H1 (cell line): Measurements from ENCODE around the gene FGF3. TPM values are rescaled to one million over a fixed set of nuclear protein-coding genes. Genes with fewer than 3 reads are reported as not detected.

Source experiments
- CTCF ChIA-PET: fragments of 300-600 bp; sonication (Branson Sonifier 250); formaldehyde crosslinking; loops from one replicate; lab custom pipeline; 2021; ENCODE audit not compliant: partially characterized antibody; lab: Charles Lee
- POLR2A ChIA-PET: fragments of 300-600 bp; sonication (Branson Sonifier 250); formaldehyde crosslinking; loops from one replicate; lab custom pipeline; 2021; ENCODE audit warnings: inconsistent platforms; ENCODE audit not compliant: partially characterized antibody; lab: Charles Lee
- DNase-seq, 2 experiments: peaks; one replicate each; pipeline versions ENCODE4 v3.0.0 to v3.0.0-alpha.2; 2010 to 2022; ENCODE audit warnings: low spot score in 2 of 2, low read depth in 1 of 2, mixed read lengths in 1 of 2
- FAIRE-seq: peaks from 2 replicates; lab custom pipeline; 2011; peaks lifted over from hg19 to GRCh38; lab: Jason Lieb, UNC
- H2AFZ ChIP-seq: 2 replicates; pipeline ENCODE4 v1.8.1; 2012; ENCODE audit warnings: low read length, inconsistent platforms
- H2AK5ac ChIP-seq: 2 replicates; pipeline ENCODE4 v1.6.1; 2013; ENCODE audit warnings: low read depth, low read length
- H2BK120ac ChIP-seq: replicated peaks from 2 replicates; pipeline ENCODE3; 2013; ENCODE audit warnings: low read depth, low read length, inconsistent platforms
- H2BK12ac ChIP-seq: 2 replicates; pipeline ENCODE4 v1.6.1; 2013; ENCODE audit warnings: low read depth, low read length
- H2BK15ac ChIP-seq: 2 replicates; pipeline ENCODE4 v1.6.1; 2013; ENCODE audit warnings: low read length
- H2BK20ac ChIP-seq: 2 replicates; pipeline ENCODE4 v1.6.1; 2013; ENCODE audit warnings: low read length
- H2BK5ac ChIP-seq: 2 replicates; pipeline ENCODE4 v1.6.1; 2013; ENCODE audit warnings: low read depth, low read length
- H3K14ac ChIP-seq: 2 replicates; pipeline ENCODE4 v1.6.1; 2013; ENCODE audit warnings: inconsistent platforms; ENCODE audit not compliant: insufficient read length
- H3K18ac ChIP-seq: 2 replicates; pipeline ENCODE4 v1.6.1; 2013; ENCODE audit warnings: low read length; ENCODE audit errors: extremely low read depth
- H3K23ac ChIP-seq: 2 replicates; pipeline ENCODE4 v1.6.1; 2013; ENCODE audit warnings: inconsistent platforms; ENCODE audit not compliant: insufficient read length
- H3K23me2 ChIP-seq: 2 replicates; pipeline ENCODE4 v1.6.1; 2013; ENCODE audit warnings: low read depth, low read length
- H3K27ac ChIP-seq: 2 replicates; pipeline ENCODE4 v1.6.1; 2011; ENCODE audit warnings: low read depth, low read length, inconsistent platforms
- H3K27me3 ChIP-seq, 4 experiments: replicated peaks in 1 of 4; 1 replicate in 1 of 4; 2 replicates in 3 of 4; pipeline versions ENCODE4 v1.6.1 to v1.8.1; 2011 to 2013; ENCODE audit warnings: low read length in 3 of 4, mild to moderate bottlenecking in 3 of 4, inconsistent platforms in 2 of 4, mixed read lengths in 2 of 4, moderate library complexity in 1 of 4; ENCODE audit not compliant: control insufficient read depth in 3 of 4, insufficient read depth in 3 of 4; ENCODE audit errors: extremely low read depth in 1 of 4
- H3K36me3 ChIP-seq, 4 experiments: 2 replicates each; pipeline versions ENCODE4 v1.6.1 to v1.8.1; 2011 to 2013; ENCODE audit warnings: mild to moderate bottlenecking in 4 of 4, low read length in 3 of 4, moderate library complexity in 2 of 4, control low read depth in 1 of 4, inconsistent platforms in 1 of 4; ENCODE audit not compliant: insufficient read depth in 4 of 4, control insufficient read depth in 2 of 4
- H3K4ac ChIP-seq: replicated peaks from 2 replicates; pipeline ENCODE3; 2013; ENCODE audit warnings: low read length, low read depth, mixed read lengths, inconsistent platforms; ENCODE audit not compliant: insufficient read length
- H3K4me1 ChIP-seq, 4 experiments: replicated peaks in 1 of 4; 1 replicate in 1 of 4; 2 replicates in 3 of 4; pipeline versions ENCODE4 v1.6.1 to v1.8.1; 2011 to 2013; ENCODE audit warnings: low read length in 3 of 4, inconsistent platforms in 2 of 4, mixed read lengths in 1 of 4; ENCODE audit not compliant: insufficient read depth in 4 of 4, control insufficient read depth in 3 of 4
- H3K4me2 ChIP-seq, 2 experiments: 2 replicates each; pipeline versions ENCODE4 v1.6.1 to v1.8.1; 2011 to 2013; ENCODE audit warnings: low read depth in 2 of 2, low read length in 2 of 2, control low read depth in 1 of 2, inconsistent platforms in 1 of 2, mild to moderate bottlenecking in 1 of 2; ENCODE audit not compliant: insufficient read depth in 1 of 2
- H3K4me3 ChIP-seq, 4 experiments: fragments of 200-600, 300-600 bp in 1 of 4; sonication (generic), shearing (Covaris generic), sonication (Bioruptor Twin) in 1 of 4; 2 replicates each; pipeline versions ENCODE4 v1.5.1 to v1.8.1; 2011 to 2016; ENCODE audit warnings: low read length in 4 of 4, low read depth in 3 of 4, control low read depth in 2 of 4, inconsistent platforms in 2 of 4, mild to moderate bottlenecking in 2 of 4, mixed read lengths in 1 of 4, moderate library complexity in 1 of 4; ENCODE audit not compliant: insufficient read depth in 2 of 4; ENCODE audit errors: extremely low read depth in 1 of 4
- H3K56ac ChIP-seq: replicated peaks from 2 replicates; pipeline ENCODE3; 2013; ENCODE audit warnings: low read depth, mild to moderate bottlenecking, mixed read lengths, low read length, inconsistent platforms; ENCODE audit not compliant: insufficient read length
- H3K79me1 ChIP-seq: 2 replicates; pipeline ENCODE4 v1.6.1; 2013; ENCODE audit warnings: low read depth, low read length, control low read depth
- H3K79me2 ChIP-seq, 2 experiments: 2 replicates each; pipeline versions ENCODE4 v1.6.1 to v1.8.1; 2012 to 2013; ENCODE audit warnings: low read length in 2 of 2, mild to moderate bottlenecking in 2 of 2, inconsistent platforms in 1 of 2; ENCODE audit not compliant: insufficient read depth in 2 of 2, control insufficient read depth in 1 of 2
- H3K9ac ChIP-seq, 4 experiments: replicated peaks in 1 of 4; 1 replicate in 1 of 4; 2 replicates in 3 of 4; pipeline versions ENCODE4 v1.6.1 to v1.8.1; 2011 to 2013; ENCODE audit warnings: low read depth in 3 of 4, low read length in 3 of 4, control low read depth in 2 of 4, mild to moderate bottlenecking in 2 of 4, moderate library complexity in 2 of 4, inconsistent platforms in 1 of 4; ENCODE audit errors: extremely low read depth in 1 of 4
- H3K9me3 ChIP-seq, 2 experiments: 2 replicates each; pipeline versions ENCODE4 v1.6.1 to v1.8.1; 2012 to 2013; ENCODE audit warnings: mild to moderate bottlenecking in 2 of 2, moderate library complexity in 2 of 2, control low read depth in 1 of 2, inconsistent platforms in 1 of 2, low read depth in 1 of 2, low read length in 1 of 2, mixed read lengths in 1 of 2; ENCODE audit not compliant: insufficient read depth in 2 of 2
- H4K20me1 ChIP-seq, 2 experiments: replicated peaks in 1 of 2; 2 replicates each; pipeline versions ENCODE3 to v1.8.1; 2011 to 2013; ENCODE audit warnings: inconsistent platforms in 2 of 2, low read length in 2 of 2, mild to moderate bottlenecking in 1 of 2; ENCODE audit not compliant: insufficient read depth in 2 of 2, control insufficient read depth in 1 of 2
- H4K5ac ChIP-seq: 2 replicates; pipeline ENCODE4 v1.6.1; 2013; ENCODE audit warnings: low read length, low read depth, mixed read lengths, inconsistent platforms; ENCODE audit not compliant: insufficient read length
- H4K8ac ChIP-seq: 2 replicates; pipeline ENCODE4 v1.8.0; 2013; ENCODE audit warnings: mild to moderate bottlenecking, moderate library complexity, low read length, inconsistent platforms; ENCODE audit not compliant: insufficient read depth; ENCODE audit errors: extremely low read depth
- H4K91ac ChIP-seq: replicated peaks from 2 replicates; pipeline ENCODE3; 2013; ENCODE audit warnings: low read length, mixed read lengths, inconsistent platforms; ENCODE audit not compliant: insufficient read length
- NRF1 ChIP-seq: IDR thresholded peaks from 2 replicates; pipeline ENCODE4 v1.6.1; 2011; ENCODE audit warnings: mild to moderate bottlenecking, low read depth, low read length, improper control_type of control experiment
- WGBS, 2 experiments: shearing (Covaris generic) in 1 of 2; methylation state at CpG; one replicate each; pipeline versions ENCODE4 v1.1.6 to v1.1.7; 2013 to 2015; ENCODE audit warnings: low lambda C conversion rate in 2 of 2, mixed read lengths in 2 of 2, inconsistent platforms in 1 of 2, low coverage in 1 of 2, missing lambda C conversion rate in 1 of 2; ENCODE audit not compliant: insufficient replicate concordance in 2 of 2, insufficient coverage in 1 of 2, insufficient read length in 1 of 2; ENCODE audit errors: extremely low coverage in 1 of 2, missing lambda C conversion rate in 1 of 2; 5-methylcytosine and 5-hydroxymethylcytosine counted together
- polyA plus RNA-seq, 7 experiments: library from polyadenylated mRNA; depleted of rRNA in 3 of 7; stranded (reverse) in 5 of 7; unstranded in 2 of 7; fragments of >200 nt in 5 of 7; fragments of 200-250 nt in 2 of 7; gene quantifications; 1 replicate in 5 of 7; 2 replicates in 1 of 7; 4 replicates in 1 of 7; pipeline versions ENCODE4 v1.2.1 to v1.2.3, GENCODE V29; 2011 to 2013; ENCODE audit warnings: missing spikeins in 2 of 7, mixed read lengths in 2 of 7
- total RNA-seq: library from RNA; stranded (reverse); fragmentation: NEBNext Ultra II Directional; extraction: Animal tissue kit (Norgen Biotek cat#: 25700); gene quantifications from 2 replicates; pipeline ENCODE4 v1.2.1, GENCODE V29; 2021

Gene FGF3
- total and polyA plus RNA-seq, 2 of the 8 experiments (the other 6 are each of a cell fraction or from before 2014, with no cell fraction given) = not detected

DNA sequence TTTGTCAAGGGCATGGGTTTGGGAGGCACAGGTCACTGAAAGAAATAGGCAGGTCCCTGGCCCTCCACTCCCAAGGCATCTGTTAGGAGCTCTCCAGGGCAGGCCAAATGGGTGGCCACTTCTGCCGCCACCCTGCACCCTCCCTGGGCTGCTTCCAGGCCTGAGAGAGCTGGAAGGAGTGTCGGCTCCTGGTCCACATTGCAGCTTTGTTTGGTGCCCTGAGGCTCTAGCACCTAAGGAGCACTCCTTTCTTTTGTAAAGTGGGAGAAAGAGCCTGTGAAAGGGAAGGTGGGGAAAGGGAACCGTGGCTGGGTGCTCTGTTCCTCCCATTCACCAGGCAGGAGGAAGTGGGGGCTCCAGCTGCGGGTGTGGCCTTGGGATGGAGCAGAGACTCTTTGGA, 31.8 kb downstream of the FGF3 start:
- H3K56ac ChIP-seq = no peak overlapping the region
- 70% methylated on average over 4 of the region's 4 CpGs; no CpG with 5 or more reads in 1 of the 2 experiments for WGBS, 2 experiments
- POLR2A ChIA-PET = interaction anchor here (1.1 to 1.5 kb wide), 2 partner anchors 12 to 78 kb away, joined by 3 to 5 read pairs; no protein-coding TSS in a partner anchor
- peak overlapping the region; percentile 1; the same call in 1 of the 2 replicates for H2BK12ac ChIP-seq
- FAIRE-seq (no peak), DNase-seq (no peak)
- peaks cover 0 to 11% (median 2%) of the 10 kb centered on the region in 4 experiments; a peak in 2 of 7 replicates for H3K4me1 ChIP-seq
- no peak overlapping the region for H3K27ac ChIP-seq
- H4K20me1 ChIP-seq = no peaks in the 10 kb centered on the region
- no peak overlapping the region for H3K23ac ChIP-seq
- no peak overlapping the region for H3K4ac ChIP-seq
- H3K79me1 ChIP-seq = no peaks in the 10 kb centered on the region
- H3K23me2 ChIP-seq = no peaks in the 10 kb centered on the region
- H3K4me2 ChIP-seq = no peak overlapping the region; a peak in 1 of 4 replicates
- H3K27me3 ChIP-seq = no peaks in the 10 kb centered on the region
- H3K18ac ChIP-seq = no peak overlapping the region; the same call in 1 of the 2 replicates
- H2BK15ac ChIP-seq = no peak overlapping the region; the same call in 1 of the 2 replicates
- no peaks in the 10 kb centered on the region for H3K36me3 ChIP-seq
- H3K79me2 ChIP-seq = no peaks in the 10 kb centered on the region
- H3K9me3 ChIP-seq = no peaks in the 10 kb centered on the region
- no peak overlapping the region for H2AFZ ChIP-seq
- no peak overlapping the region for H4K8ac ChIP-seq
- no peak overlapping the region for H2BK20ac ChIP-seq
- H2AK5ac ChIP-seq = no peak overlapping the region
- H3K9ac ChIP-seq = no peak overlapping the region; a peak in 1 of 7 replicates
- H4K91ac ChIP-seq = no peak overlapping the region
- H2BK5ac ChIP-seq = no peak overlapping the region; the same call in 1 of the 2 replicates
- no peak overlapping the region for H2BK120ac ChIP-seq
- H4K5ac ChIP-seq = no peak overlapping the region
- no peak overlapping the region for H3K4me3 ChIP-seq
- CTCF ChIA-PET = interaction anchor here (0.7 to 2.7 kb wide), 10 partner anchors 11 to 480 kb away, joined by 3 to 17 read pairs (median 3); partner anchors contain the start of gene FGF4
- no peak overlapping the region for H3K14ac ChIP-seq
- no peak for TF ChIP-seq NRF1
